Cardiac fibroblast (primary cell): ENCODE data around the gene ABCD3.
A peak's percentile ranks its signal among the peaks of the same experiment; 100 is the strongest.

Experiments used
- DNase-seq, 2 donors: peaks; one replicate each; pipeline versions ENCODE4 v3.0.0 to v3.0.0-alpha.2; 2010; ENCODE audit warnings: low read depth in 2 of 2
- H3K4me3 ChIP-seq, 2 donors: replicated peaks in 1 of 2; 1 replicate in 1 of 2; 2 replicates in 1 of 2; pipeline ENCODE4 v1.5.1; 2011; ENCODE audit warnings: low read depth in 2 of 2, low read length in 2 of 2, mild to moderate bottlenecking in 2 of 2, moderate library complexity in 1 of 2
- CTCF ChIP-seq: IDR thresholded peaks from one replicate; pipeline ENCODE4 v1.5.1; 2011; ENCODE audit warnings: low read depth, mild to moderate bottlenecking, low read length, inconsistent platforms

ABCD3 gene

GRCh38 chr1:94537254-94537653, 119.1 kb downstream of the ABCD3 start:
- H3K4me3 ChIP-seq, result no peak overlapping the region
- DNase-seq, result no peak
- TF ChIP-seq CTCF, result no peak

GRCh38 chr1:94538243-94538827, 120.1 kb downstream of the ABCD3 start:
- peak overlapping the region in 1 of 2 donors; percentile 11 for H3K4me3 ChIP-seq
- DNase-seq, result no peak
- no peak for TF ChIP-seq CTCF

GRCh38 chr1:94539496-94539895, 121.3 kb downstream of the ABCD3 start:
- peak overlapping the region in 1 of 2 donors; percentile 82 for H3K4me3 ChIP-seq
- no peak for TF ChIP-seq CTCF
- DNase-seq, result peak in 1 of 2 donors; percentile 35

- H3K4me3 ChIP-seq, result peak overlapping the region; percentile 60 to 82
- TF ChIP-seq CTCF, result no peak
- DNase-seq, result no peak
Measured at GRCh38 chr1:94540440-94541245, 122.5 kb downstream of the ABCD3 start.

GRCh38 chr1:94541246-94542087, 123.3 kb downstream of the ABCD3 start, which contains the start of gene F3:
F3 (minus strand) TSS chr1:94541759; CDS start chr1:94541636, 123 bp downstream.
- peak within 1 kb of the TSS; percentile 60 to 82 for H3K4me3 ChIP-seq
- peak; percentile 86 to 90 for DNase-seq
- TF ChIP-seq CTCF, result no peak

- peak overlapping the region; percentile 60 to 82 for H3K4me3 ChIP-seq
- DNase-seq, result peak; percentile 34 to 71
- TF ChIP-seq CTCF, result no peak
Measured at GRCh38 chr1:94542088-94542870, 124.1 kb downstream of the ABCD3 start.
